ENCODE measurements around the gene ARHGAP6.

Gene ARHGAP6

DNA sequence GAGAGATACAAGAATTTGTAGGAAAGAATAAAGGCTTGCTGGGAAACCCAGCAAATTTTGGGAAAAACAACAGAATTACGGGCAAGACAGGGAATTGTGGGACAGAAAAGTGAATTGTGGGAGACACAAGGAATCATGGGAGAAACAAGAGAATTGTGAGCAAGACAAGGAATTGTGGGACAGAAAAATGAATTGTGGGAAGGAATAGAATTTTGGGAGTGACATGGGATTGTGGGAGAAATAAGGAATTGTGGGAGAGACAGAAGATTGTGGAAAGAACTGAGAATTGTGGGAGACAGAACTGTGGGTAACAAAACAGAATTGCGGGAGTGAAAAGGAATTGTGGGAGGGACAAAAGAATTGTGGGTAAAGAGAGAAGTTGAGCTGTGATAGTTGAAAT is 555.8 kb downstream of the ARHGAP6 start:
- H3K36me3 ChIP-seq, result peaks cover 8% of the 10 kb centered on the region
- TF ChIP-seq, protein P1, sequence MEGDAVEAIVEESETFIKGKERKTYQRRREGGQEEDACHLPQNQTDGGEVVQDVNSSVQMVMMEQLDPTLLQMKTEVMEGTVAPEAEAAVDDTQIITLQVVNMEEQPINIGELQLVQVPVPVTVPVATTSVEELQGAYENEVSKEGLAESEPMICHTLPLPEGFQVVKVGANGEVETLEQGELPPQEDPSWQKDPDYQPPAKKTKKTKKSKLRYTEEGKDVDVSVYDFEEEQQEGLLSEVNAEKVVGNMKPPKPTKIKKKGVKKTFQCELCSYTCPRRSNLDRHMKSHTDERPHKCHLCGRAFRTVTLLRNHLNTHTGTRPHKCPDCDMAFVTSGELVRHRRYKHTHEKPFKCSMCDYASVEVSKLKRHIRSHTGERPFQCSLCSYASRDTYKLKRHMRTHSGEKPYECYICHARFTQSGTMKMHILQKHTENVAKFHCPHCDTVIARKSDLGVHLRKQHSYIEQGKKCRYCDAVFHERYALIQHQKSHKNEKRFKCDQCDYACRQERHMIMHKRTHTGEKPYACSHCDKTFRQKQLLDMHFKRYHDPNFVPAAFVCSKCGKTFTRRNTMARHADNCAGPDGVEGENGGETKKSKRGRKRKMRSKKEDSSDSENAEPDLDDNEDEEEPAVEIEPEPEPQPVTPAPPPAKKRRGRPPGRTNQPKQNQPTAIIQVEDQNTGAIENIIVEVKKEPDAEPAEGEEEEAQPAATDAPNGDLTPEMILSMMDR (IDR thresholded peaks at IDR 0.05; ENCODE audit: low read depth, low read length), result no peak
- no peaks in the 10 kb centered on the region for H3K9me3 ChIP-seq (ENCODE audit: severe bottlenecking)
- no peaks in the 10 kb centered on the region for H3K27me3 ChIP-seq (ENCODE audit: insufficient read depth, low read depth, severe bottlenecking)
- H3K4me3 ChIP-seq (ENCODE audit: low read depth, low read length), result no peak overlapping the region
- DNase-seq, result no peak
- no peak overlapping the region for H3K27ac ChIP-seq

DNA sequence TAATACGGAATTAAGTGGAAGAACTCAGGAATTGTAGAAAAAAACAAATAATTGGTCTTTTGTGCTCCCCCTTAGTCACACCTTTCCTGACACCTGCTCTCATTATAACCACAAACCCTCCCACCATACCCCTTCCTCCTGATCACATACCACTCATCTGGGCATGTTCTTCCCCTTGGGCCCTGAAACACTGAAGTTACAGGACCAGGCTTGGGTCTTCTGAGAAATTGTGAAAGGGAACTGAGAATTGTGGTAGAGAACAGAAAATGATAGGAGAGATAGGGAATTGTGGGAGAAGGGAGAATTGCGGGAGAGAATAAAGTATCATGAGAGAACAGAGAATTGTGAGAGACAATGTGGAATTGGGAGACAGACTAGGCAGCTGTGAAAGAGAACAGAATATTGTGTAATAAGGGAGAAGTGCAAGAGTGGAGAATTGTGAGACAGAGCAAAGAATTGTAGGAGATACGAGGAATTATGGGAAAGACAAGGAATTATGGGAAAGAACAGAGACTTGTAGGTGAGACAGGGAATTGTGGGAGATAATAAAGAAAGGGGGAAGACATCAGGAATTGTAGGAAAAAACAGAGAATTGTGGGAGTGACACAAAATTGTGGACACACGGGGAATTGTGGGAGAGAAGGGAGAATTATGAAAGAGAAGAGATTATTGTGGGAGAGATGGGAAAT is 557.3 kb downstream of the ARHGAP6 start:
- H3K4me3 ChIP-seq (ENCODE audit: low read depth, low read length), result no peak overlapping the region
- TF ChIP-seq, protein P1 (IDR thresholded peaks at IDR 0.05; ENCODE audit: low read depth, low read length), result no peak
- no peak overlapping the region for H3K27ac ChIP-seq
- H3K9me3 ChIP-seq (ENCODE audit: severe bottlenecking), result no peaks in the 10 kb centered on the region
- H3K27me3 ChIP-seq (ENCODE audit: insufficient read depth, low read depth, severe bottlenecking), result no peaks in the 10 kb centered on the region
- DNase-seq, result no peak
- H3K36me3 ChIP-seq, result no peaks in the 10 kb centered on the region; the same call in 1 of the 2 replicates

DNA sequence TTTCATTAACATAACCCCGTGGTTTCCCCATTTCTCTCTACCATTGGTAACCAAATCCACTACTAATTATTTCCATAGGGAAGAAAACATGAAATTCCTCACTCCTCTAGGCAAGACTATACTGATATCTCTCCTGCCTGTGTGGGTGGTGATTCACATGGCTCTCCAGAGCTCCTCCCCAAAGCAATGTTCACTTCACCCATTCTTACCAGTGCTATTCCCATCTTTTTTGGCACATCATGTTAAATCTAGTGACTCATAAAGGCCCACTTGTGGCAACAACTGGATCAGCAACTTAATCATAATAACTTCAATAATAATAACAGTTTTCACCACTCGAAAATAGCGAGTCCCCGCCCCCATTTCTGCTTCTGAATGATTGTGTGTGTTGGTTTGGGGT is 560.6 kb downstream of the ARHGAP6 start:
- H3K9me3 ChIP-seq (ENCODE audit: severe bottlenecking), result no peaks in the 10 kb centered on the region
- H3K36me3 ChIP-seq, result no peaks in the 10 kb centered on the region
- H3K27me3 ChIP-seq (ENCODE audit: insufficient read depth, low read depth, severe bottlenecking), result no peaks in the 10 kb centered on the region
- TF ChIP-seq, protein P1 (IDR thresholded peaks at IDR 0.05; ENCODE audit: low read depth, low read length), result no peak
- DNase-seq, result no peak
- H3K27ac ChIP-seq, result no peak overlapping the region
- H3K4me3 ChIP-seq (ENCODE audit: low read depth, low read length), result no peak overlapping the region

DNA sequence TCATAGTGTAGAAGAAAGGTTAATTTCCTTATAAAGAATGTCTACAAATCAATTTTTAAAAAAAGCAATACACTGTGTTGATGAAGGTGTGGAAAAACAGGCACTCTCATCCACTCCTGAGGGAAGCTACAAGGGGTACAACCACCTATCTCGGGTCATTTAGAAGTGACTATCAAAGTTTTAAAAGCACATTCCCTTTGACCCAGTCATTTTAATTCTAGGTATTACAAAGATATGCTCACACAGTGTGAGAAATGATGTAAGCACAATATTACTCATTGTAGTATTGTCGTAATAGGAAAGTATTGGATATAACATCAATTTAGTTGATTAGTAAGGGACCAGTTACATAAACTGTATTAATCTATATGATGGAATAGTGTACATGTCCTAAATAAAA is 562.0 kb downstream of the ARHGAP6 start:
- Histone ChIP-seq H3K9me3 (ENCODE audit: severe bottlenecking) (no peaks in the 10 kb centered on the region), H3K27ac (no peak overlapping the region), H3K27me3 (ENCODE audit: insufficient read depth, low read depth, severe bottlenecking) (no peaks in the 10 kb centered on the region), H3K36me3 (no peaks in the 10 kb centered on the region), H3K4me3 (ENCODE audit: low read depth, low read length) (no peak overlapping the region)
- TF ChIP-seq, protein P1 (IDR thresholded peaks at IDR 0.05; ENCODE audit: low read depth, low read length), result no peak
- DNase-seq, result no peak

DNA sequence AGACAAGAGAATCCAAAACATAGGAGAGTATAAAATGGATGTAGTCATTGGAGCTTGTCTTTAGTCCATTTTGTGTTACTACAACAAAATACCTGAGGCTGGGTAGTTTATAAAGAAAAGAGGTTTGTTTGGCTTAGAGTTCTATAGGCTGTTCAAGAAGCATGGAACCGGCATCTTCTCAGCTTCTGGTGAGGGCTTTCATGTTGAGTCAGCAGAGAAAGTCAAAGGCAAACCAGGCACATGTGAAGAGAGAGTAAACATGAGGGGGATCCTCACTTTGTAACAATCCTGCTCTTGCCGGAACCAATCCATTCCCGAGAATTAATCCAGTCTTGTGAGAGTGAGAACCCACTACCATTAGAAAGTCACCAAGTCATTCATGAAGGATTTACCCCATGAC is 562.7 kb downstream of the ARHGAP6 start:
- TF ChIP-seq, protein P1 (IDR thresholded peaks at IDR 0.05; ENCODE audit: low read depth, low read length), result no peak
- DNase-seq, result no peak
- H3K36me3 ChIP-seq, result no peaks in the 10 kb centered on the region
- H3K9me3 ChIP-seq (ENCODE audit: severe bottlenecking), result no peaks in the 10 kb centered on the region
- no peak overlapping the region for H3K4me3 ChIP-seq (ENCODE audit: low read depth, low read length)
- H3K27me3 ChIP-seq (ENCODE audit: insufficient read depth, low read depth, severe bottlenecking), result no peaks in the 10 kb centered on the region
- H3K27ac ChIP-seq, result no peak overlapping the region

Measured in WERI-Rb-1 (cell line).